Neural crest cell (in vitro differentiated cells): ENCODE results near the gene KLC1. TPM values are rescaled to one million over a fixed set of nuclear protein-coding genes. Genes with fewer than 3 reads are reported as not detected.
A peak's percentile ranks its signal among the peaks of the same experiment; 100 is the strongest.

ENCODE experiments used
- DNase-seq: peaks from one replicate; pipeline ENCODE4 v3.0.0; 2021; ENCODE audit warnings: low read depth, mixed read lengths, low spot score
- H3K27ac Mint-ChIP-seq: one replicate; pipeline ENCODE4 v1.8.0; 2021; ENCODE audit warnings: mild to moderate bottlenecking, mixed read lengths; ENCODE audit not compliant: unreplicated experiment
- H3K27me3 Mint-ChIP-seq: 2 replicates; pipeline ENCODE4 v1.8.0; 2021; ENCODE audit warnings: low read depth, mild to moderate bottlenecking, mixed read lengths
- H3K36me3 Mint-ChIP-seq: 2 replicates; pipeline ENCODE4 v1.8.0; 2021; ENCODE audit warnings: low read depth, mild to moderate bottlenecking, mixed read lengths
- H3K4me1 Mint-ChIP-seq: 2 replicates; pipeline ENCODE4 v1.8.0; 2021; ENCODE audit warnings: mixed read lengths
- H3K4me3 Mint-ChIP-seq: one replicate; pipeline ENCODE4 v1.8.0; 2021; ENCODE audit warnings: mild to moderate bottlenecking, mixed read lengths
- H3K9me3 Mint-ChIP-seq: 2 replicates; pipeline ENCODE4 v1.8.0; 2021; ENCODE audit warnings: mixed read lengths
- total RNA-seq: library from RNA; stranded (reverse); gene quantifications from 2 replicates; pipeline ENCODE4 v1.2.1, GENCODE V29; 2021
- TF ChIP-seq, protein P1 (sequence below): fragments of 200-600 bp; sonication (generic); conservative IDR thresholded peaks from 2 replicates; pipeline ENCODE4 v1.5.0; 2021; ENCODE audit warnings: antibody characterized with exemption, mild to moderate bottlenecking

The KLC1 gene
- total RNA-seq, 1 donor from 2014 or later, result 173 TPM

DNA sequence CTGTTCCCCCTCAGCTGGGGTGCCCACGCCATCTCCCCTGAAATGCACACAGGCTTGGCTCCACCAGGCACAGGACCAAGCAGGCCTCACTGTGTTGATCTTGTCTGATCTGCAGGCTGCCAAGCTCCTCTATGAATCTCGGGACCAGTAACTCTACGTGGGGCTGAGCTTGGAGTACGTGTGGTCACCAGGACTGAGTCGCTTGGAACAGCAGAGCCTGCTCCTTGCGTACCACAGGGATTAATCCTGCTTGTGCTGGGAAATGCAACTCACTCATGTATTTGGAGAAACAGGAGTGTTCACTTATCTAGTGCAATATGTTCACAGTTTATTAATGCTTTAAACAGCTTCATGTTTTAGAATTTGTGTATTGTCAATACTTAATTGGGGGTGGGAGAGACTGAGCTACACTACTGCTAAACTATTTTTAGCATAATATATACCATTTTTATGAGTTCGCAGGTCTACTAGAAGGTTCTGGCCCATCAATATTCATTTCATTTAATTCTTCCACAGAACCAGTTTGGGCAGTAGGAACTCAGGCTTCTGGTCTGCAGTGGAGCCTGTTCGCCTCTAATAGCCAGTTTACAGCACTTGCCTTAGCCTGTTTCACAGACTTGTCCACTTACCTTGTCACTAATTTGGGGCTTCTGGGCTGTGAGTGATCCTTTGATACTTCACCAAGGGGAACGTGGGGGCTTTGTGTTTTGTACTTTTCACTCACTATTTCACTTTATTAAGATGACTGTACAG lies 104.0 kb downstream of the KLC1 start:
- TF ChIP-seq, protein P1, sequence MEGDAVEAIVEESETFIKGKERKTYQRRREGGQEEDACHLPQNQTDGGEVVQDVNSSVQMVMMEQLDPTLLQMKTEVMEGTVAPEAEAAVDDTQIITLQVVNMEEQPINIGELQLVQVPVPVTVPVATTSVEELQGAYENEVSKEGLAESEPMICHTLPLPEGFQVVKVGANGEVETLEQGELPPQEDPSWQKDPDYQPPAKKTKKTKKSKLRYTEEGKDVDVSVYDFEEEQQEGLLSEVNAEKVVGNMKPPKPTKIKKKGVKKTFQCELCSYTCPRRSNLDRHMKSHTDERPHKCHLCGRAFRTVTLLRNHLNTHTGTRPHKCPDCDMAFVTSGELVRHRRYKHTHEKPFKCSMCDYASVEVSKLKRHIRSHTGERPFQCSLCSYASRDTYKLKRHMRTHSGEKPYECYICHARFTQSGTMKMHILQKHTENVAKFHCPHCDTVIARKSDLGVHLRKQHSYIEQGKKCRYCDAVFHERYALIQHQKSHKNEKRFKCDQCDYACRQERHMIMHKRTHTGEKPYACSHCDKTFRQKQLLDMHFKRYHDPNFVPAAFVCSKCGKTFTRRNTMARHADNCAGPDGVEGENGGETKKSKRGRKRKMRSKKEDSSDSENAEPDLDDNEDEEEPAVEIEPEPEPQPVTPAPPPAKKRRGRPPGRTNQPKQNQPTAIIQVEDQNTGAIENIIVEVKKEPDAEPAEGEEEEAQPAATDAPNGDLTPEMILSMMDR, result no peak
- Mint-ChIP-seq H3K4me1 (peaks cover 4% of the 10 kb centered on the region), H3K27ac (peak overlapping the region; percentile 82), H3K27me3 (no peaks in the 10 kb centered on the region), H3K9me3 (no peaks in the 10 kb centered on the region), H3K36me3 (peaks cover 2% of the 10 kb centered on the region), H3K4me3 (no peak overlapping the region)
- DNase-seq, result no peak

DNA sequence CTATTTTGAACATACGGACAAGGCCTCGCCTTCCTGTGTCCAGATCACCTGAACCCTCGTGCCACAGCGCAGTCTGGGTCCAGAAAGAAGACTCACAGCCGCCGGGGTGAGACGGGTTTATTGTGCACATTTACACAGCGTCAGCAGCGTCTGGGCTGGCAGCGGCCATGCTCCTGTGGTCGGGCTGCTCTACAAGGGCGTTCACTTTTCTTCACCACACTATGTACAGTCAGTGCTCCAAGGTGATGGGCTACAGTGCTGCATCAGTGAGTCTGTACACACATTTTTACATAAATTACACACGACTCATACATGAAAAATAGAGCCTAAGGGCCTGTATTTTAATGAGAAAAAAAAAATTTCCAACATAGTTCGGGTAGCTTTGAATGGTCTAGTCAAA lies 104.6 kb downstream of the KLC1 start:
- Mint-ChIP-seq H3K9me3 (no peaks in the 10 kb centered on the region), H3K4me3 (no peak overlapping the region), H3K27me3 (no peaks in the 10 kb centered on the region), H3K4me1 (peaks cover 4% of the 10 kb centered on the region), H3K27ac (peak overlapping the region; percentile 19), H3K36me3 (peaks cover 1% of the 10 kb centered on the region)
- no peak for DNase-seq
- TF ChIP-seq, protein P1, result no peak

DNA sequence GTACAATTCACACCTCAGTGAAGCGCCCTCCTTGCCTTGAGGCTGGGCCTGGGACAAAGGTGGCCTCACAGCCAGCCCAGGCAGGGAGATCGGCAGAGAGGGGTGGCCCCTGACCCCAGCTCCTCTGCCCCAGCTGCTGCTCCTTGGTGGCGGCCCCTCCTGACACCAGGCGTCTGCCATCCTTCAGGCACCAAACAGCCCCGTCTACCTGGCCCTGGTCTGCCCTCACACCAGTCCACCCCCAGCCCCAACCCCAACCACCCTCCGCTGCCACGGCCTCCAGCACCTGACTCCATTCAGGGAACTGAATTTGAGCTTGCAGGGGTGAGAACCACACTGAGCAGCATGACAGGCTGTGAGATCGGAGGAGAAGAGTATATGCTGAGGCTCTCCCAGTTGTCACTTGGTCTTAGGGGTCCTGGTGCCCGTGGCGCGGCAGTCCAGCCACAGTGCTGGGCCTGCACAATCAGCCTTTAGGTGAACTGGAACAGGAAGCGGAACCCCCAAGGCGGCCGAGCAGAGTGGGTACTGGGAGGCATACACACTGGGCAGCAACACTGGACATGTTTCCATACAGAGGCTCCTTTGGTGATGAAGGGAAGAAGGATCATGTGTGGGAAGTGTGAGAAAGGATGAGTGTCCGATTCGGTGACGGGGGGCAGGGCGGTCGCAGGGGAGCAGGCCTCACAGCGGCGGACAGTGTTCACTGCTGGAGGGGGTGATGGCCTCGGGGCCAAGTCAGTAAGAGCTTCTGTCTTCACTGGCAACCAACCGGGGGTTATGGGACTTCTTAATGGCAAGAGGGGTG lies 105.3 kb downstream of the KLC1 start:
- peak overlapping the region; percentile 75 for H3K27ac Mint-ChIP-seq
- TF ChIP-seq, protein P1, result no peak
- no peak overlapping the region for H3K4me3 Mint-ChIP-seq
- no peaks in the 10 kb centered on the region for H3K36me3 Mint-ChIP-seq
- peaks cover 4% of the 10 kb centered on the region for H3K4me1 Mint-ChIP-seq
- no peak for DNase-seq
- H3K27me3 Mint-ChIP-seq, result no peaks in the 10 kb centered on the region
- H3K9me3 Mint-ChIP-seq, result no peaks in the 10 kb centered on the region

DNA sequence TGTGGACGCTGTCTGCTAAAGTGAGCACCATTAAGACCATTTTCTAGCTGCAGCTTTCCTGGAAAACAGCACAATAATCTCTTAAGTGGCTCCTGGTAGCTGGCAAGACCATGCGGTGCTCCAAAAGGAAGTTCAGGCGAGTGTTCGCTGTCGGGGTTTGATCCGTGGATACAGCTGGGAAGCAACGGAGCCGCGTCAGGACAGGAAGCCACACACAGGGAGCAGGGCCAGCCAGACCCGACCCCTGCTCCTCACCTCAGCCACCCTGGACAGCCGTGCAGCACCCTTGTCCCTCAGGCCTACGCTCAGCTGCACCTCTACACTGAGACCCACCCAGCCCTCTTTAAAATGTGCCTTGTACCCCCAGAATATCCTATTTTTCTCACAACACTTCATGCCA lies 106.0 kb downstream of the KLC1 start:
- peaks cover 4% of the 10 kb centered on the region for H3K4me1 Mint-ChIP-seq

DNA sequence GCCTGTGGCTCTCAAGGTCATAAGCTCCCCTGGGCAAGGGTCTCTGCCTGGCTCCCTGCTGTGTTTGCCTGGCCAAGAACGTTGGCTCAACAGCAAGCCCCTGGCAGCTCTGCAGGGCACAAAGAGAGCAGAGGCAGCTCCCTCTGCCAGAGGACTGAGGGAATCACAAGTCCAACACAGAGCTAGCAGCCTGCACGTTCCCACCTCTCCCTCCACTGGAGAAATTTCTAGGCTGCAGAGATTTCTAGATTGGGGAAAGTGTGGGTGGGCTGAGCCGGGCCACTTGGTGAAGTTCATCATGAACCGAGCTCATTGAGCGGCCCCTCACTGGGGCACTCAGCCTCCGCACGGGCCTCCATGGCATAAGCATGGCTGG lies 106.4 kb downstream of the KLC1 start:
- Mint-ChIP-seq H3K36me3 (no peaks in the 10 kb centered on the region), H3K4me3 (no peak overlapping the region), H3K4me1 (peaks cover 4% of the 10 kb centered on the region), H3K9me3 (no peaks in the 10 kb centered on the region), H3K27ac (peak overlapping the region; percentile 67), H3K27me3 (no peaks in the 10 kb centered on the region)
- TF ChIP-seq, protein P1, result no peak
- DNase-seq, result no peak

More for the DNA sequence above, 106.0 kb downstream of the KLC1 start:
- Mint-ChIP-seq H3K4me3 (no peak overlapping the region), H3K9me3 (no peaks in the 10 kb centered on the region), H3K36me3 (no peaks in the 10 kb centered on the region), H3K27me3 (no peaks in the 10 kb centered on the region), H3K27ac (peak overlapping the region; percentile 67)
- no peak for DNase-seq
- TF ChIP-seq, protein P1, result no peak
